ENCODE measurements around the gene GUCD1.

DNA sequence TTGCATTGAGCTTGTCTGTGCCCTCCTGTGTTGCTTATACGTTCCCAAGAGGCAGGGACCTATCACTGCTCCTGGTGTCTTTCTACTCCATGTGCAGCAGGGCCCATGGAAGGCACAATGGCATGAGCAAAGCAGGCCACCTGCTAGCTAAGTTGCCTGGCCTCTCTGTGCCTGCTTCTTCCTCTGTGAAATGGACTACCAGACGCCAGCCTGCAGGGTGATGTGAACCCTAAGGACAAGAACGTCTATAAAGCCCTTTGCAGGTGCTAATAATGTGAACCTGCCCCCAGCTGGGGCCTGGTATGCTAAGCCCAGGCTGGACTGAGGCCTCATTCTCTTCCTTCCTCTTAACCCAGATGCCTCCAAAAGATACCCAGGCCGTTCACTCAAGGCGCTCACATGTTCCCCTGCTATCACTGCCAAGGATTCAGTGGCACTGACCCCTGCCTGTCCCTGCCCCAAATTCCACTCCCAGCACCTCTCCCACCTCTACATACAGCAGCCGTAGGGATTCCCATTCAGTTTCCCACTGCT lies 4.0 kb downstream of the GUCD1 start:
- TF ChIP-seq, protein P1, sequence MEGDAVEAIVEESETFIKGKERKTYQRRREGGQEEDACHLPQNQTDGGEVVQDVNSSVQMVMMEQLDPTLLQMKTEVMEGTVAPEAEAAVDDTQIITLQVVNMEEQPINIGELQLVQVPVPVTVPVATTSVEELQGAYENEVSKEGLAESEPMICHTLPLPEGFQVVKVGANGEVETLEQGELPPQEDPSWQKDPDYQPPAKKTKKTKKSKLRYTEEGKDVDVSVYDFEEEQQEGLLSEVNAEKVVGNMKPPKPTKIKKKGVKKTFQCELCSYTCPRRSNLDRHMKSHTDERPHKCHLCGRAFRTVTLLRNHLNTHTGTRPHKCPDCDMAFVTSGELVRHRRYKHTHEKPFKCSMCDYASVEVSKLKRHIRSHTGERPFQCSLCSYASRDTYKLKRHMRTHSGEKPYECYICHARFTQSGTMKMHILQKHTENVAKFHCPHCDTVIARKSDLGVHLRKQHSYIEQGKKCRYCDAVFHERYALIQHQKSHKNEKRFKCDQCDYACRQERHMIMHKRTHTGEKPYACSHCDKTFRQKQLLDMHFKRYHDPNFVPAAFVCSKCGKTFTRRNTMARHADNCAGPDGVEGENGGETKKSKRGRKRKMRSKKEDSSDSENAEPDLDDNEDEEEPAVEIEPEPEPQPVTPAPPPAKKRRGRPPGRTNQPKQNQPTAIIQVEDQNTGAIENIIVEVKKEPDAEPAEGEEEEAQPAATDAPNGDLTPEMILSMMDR (conservative IDR thresholded peaks at IDR 0.05; ENCODE audit: low read depth, low read length): no peak
- TF ChIP-seq EZH2 (IDR thresholded peaks at IDR 0.05; ENCODE audit: low read length, unreplicated experiment) (no peak), EZH2phosphoT487 (IDR thresholded peaks at IDR 0.05; ENCODE audit: borderline replicate concordance, low read length) (no peak)

Data from PC-3 (cell line).